HG03521 (cell line): ENCODE measurements around the gene NACC2.
"Not testable (repeated sequence)": the region's sequence is repeated elsewhere in the genome, so short reads cannot be mapped to it uniquely, and the experiment has no call there.

Experiments
- ATAC-seq: cut with Tn5 transposase; IDR thresholded peaks from one replicate; pipeline ENCODE4 v1.9.1; 2021; ENCODE audit warnings: mild to moderate bottlenecking, moderate library complexity; ENCODE audit not compliant: unreplicated experiment

The NACC2 gene

GRCh38 chr9:136026943-136027289 is 68.2 kb downstream of the NACC2 start:
- ATAC-seq = not testable (repeated sequence)

GRCh38 chr9:136026266-136026942 is 68.7 kb downstream of the NACC2 start:
- ATAC-seq = no peak

GRCh38 chr9:136025481-136025880 is 69.6 kb downstream of the NACC2 start:
- no peak for ATAC-seq

GRCh38 chr9:136024696-136025316 is 70.3 kb downstream of the NACC2 start:
- ATAC-seq = no peak

- no peak for ATAC-seq
Measured at GRCh38 chr9:136024286-136024685, 70.8 kb downstream of the NACC2 start.

GRCh38 chr9:136023410-136024225 is 71.5 kb downstream of the NACC2 start:
- no peak for ATAC-seq

- ATAC-seq = no peak
Measured at GRCh38 chr9:136022731-136023409, 72.2 kb downstream of the NACC2 start.

GRCh38 chr9:136021872-136022681 is 73.0 kb downstream of the NACC2 start:
- ATAC-seq = no peak

- ATAC-seq = no peak
Measured at GRCh38 chr9:136021171-136021871, 73.8 kb downstream of the NACC2 start.

- ATAC-seq = no peak
Measured at GRCh38 chr9:136020671-136021070, 74.4 kb downstream of the NACC2 start.

- ATAC-seq = no peak
Measured at GRCh38 chr9:136020206-136020605, 74.9 kb downstream of the NACC2 start.

GRCh38 chr9:136019681-136020060 is 75.4 kb downstream of the NACC2 start:
- ATAC-seq = no peak

- ATAC-seq = no peak
Measured at GRCh38 chr9:136019041-136019680, 75.9 kb downstream of the NACC2 start.

- ATAC-seq = no peak
Measured at GRCh38 chr9:136018257-136019031, 76.6 kb downstream of the NACC2 start.

GRCh38 chr9:136017289-136018190 is 77.5 kb downstream of the NACC2 start:
- no peak for ATAC-seq

- ATAC-seq = no peak
Measured at GRCh38 chr9:136016572-136017288, 78.4 kb downstream of the NACC2 start.
